ENCODE measurements around the gene GPC5. TPM values are rescaled to one million over a fixed set of nuclear protein-coding genes. Genes with fewer than 3 reads are reported as not detected.

Gene GPC5
- total RNA-seq, 2 experiments from 2014 or later, result not detected

- H3K9me3 Mint-ChIP-seq (ENCODE audit: low read depth), result no peaks in the 10 kb centered on the region
- H3K4me1 Mint-ChIP-seq, result no peaks in the 10 kb centered on the region
- CTCF ChIA-PET, result no interaction called here
- H3K27ac Mint-ChIP-seq, result no peak overlapping the region
- H3K36me3 Mint-ChIP-seq, result no peaks in the 10 kb centered on the region
- DNase-seq (no peak), ATAC-seq (no peak)
- no peaks in the 10 kb centered on the region for H3K27me3 Mint-ChIP-seq
- no peak overlapping the region for H3K4me3 Mint-ChIP-seq
These were observed 219.9 kb downstream of the GPC5 start for GRCh38 chr13:91618315-91618714.

GRCh38 chr13:91620670-91621141 lies 222.3 kb downstream of the GPC5 start:
- no peak for ATAC-seq
- no peaks in the 10 kb centered on the region for H3K36me3 Mint-ChIP-seq

GRCh38 chr13:91621161-91621560 lies 222.7 kb downstream of the GPC5 start:
- H3K27ac Mint-ChIP-seq, result no peak overlapping the region

More at GRCh38 chr13:91620670-91621141, 222.3 kb downstream of the GPC5 start:
- no peaks in the 10 kb centered on the region for H3K27me3 Mint-ChIP-seq
- DNase-seq, result no peak
- H3K4me1 Mint-ChIP-seq, result no peaks in the 10 kb centered on the region
- no peak overlapping the region for H3K4me3 Mint-ChIP-seq
- no peaks in the 10 kb centered on the region for H3K9me3 Mint-ChIP-seq (ENCODE audit: low read depth)
- no peak overlapping the region for H3K27ac Mint-ChIP-seq
- CTCF ChIA-PET, result no interaction called here

GRCh38 chr13:91621963-91622362 lies 223.5 kb downstream of the GPC5 start:
- Mint-ChIP-seq H3K27ac (no peak overlapping the region), H3K4me3 (no peak overlapping the region), H3K9me3 (ENCODE audit: low read depth) (no peaks in the 10 kb centered on the region), H3K4me1 (no peaks in the 10 kb centered on the region), H3K36me3 (no peaks in the 10 kb centered on the region), H3K27me3 (no peaks in the 10 kb centered on the region)
- ATAC-seq (no peak), DNase-seq (no peak)
- CTCF ChIA-PET, result no interaction called here

More at GRCh38 chr13:91621161-91621560, 222.7 kb downstream of the GPC5 start:
- CTCF ChIA-PET, result no interaction called here
- H3K9me3 Mint-ChIP-seq (ENCODE audit: low read depth), result no peaks in the 10 kb centered on the region
- DNase-seq (no peak), ATAC-seq (no peak)
- H3K4me3 Mint-ChIP-seq, result no peak overlapping the region
- no peaks in the 10 kb centered on the region for H3K4me1 Mint-ChIP-seq
- H3K36me3 Mint-ChIP-seq, result no peaks in the 10 kb centered on the region
- no peaks in the 10 kb centered on the region for H3K27me3 Mint-ChIP-seq

GRCh38 chr13:91622778-91623550 lies 224.5 kb downstream of the GPC5 start:
- no peaks in the 10 kb centered on the region for H3K4me1 Mint-ChIP-seq
- H3K27me3 Mint-ChIP-seq, result no peaks in the 10 kb centered on the region
- H3K27ac Mint-ChIP-seq, result no peak overlapping the region
- no peaks in the 10 kb centered on the region for H3K36me3 Mint-ChIP-seq
- no peaks in the 10 kb centered on the region for H3K9me3 Mint-ChIP-seq (ENCODE audit: low read depth)
- ATAC-seq (no peak), DNase-seq (no peak)
- CTCF ChIA-PET, result no interaction called here
- H3K4me3 Mint-ChIP-seq, result no peak overlapping the region

GRCh38 chr13:91627952-91628739 lies 229.7 kb downstream of the GPC5 start:
- DNase-seq (no peak), ATAC-seq (no peak)
- H3K4me1 Mint-ChIP-seq, result no peaks in the 10 kb centered on the region
- CTCF ChIA-PET, result no interaction called here
- H3K27me3 Mint-ChIP-seq, result no peaks in the 10 kb centered on the region
- no peak overlapping the region for H3K4me3 Mint-ChIP-seq
- no peak overlapping the region for H3K27ac Mint-ChIP-seq
- no peaks in the 10 kb centered on the region for H3K36me3 Mint-ChIP-seq
- no peaks in the 10 kb centered on the region for H3K9me3 Mint-ChIP-seq (ENCODE audit: low read depth)

- no peaks in the 10 kb centered on the region for H3K4me1 Mint-ChIP-seq
- no peaks in the 10 kb centered on the region for H3K36me3 Mint-ChIP-seq
- no peak overlapping the region for H3K4me3 Mint-ChIP-seq
- no peak for ATAC-seq
- CTCF ChIA-PET, result no interaction called here
- no peak for DNase-seq
- H3K9me3 Mint-ChIP-seq (ENCODE audit: low read depth), result no peaks in the 10 kb centered on the region
- no peak overlapping the region for H3K27ac Mint-ChIP-seq
- H3K27me3 Mint-ChIP-seq, result no peaks in the 10 kb centered on the region
These were observed 232.5 kb downstream of the GPC5 start for GRCh38 chr13:91630946-91631345.

GRCh38 chr13:91632086-91632485 lies 233.7 kb downstream of the GPC5 start:
- CTCF ChIA-PET, result no interaction called here
- no peak for ATAC-seq
- Mint-ChIP-seq H3K36me3 (no peaks in the 10 kb centered on the region), H3K27me3 (no peaks in the 10 kb centered on the region), H3K9me3 (ENCODE audit: low read depth) (no peaks in the 10 kb centered on the region), H3K27ac (no peak overlapping the region), H3K4me3 (no peak overlapping the region), H3K4me1 (no peaks in the 10 kb centered on the region)
- DNase-seq, result no peak

GRCh38 chr13:91639330-91639729 lies 240.9 kb downstream of the GPC5 start:
- CTCF ChIA-PET, result no interaction called here
- H3K4me3 Mint-ChIP-seq, result no peak overlapping the region
- H3K27me3 Mint-ChIP-seq, result no peaks in the 10 kb centered on the region
- no peak for DNase-seq
- no peaks in the 10 kb centered on the region for H3K36me3 Mint-ChIP-seq
- no peaks in the 10 kb centered on the region for H3K4me1 Mint-ChIP-seq
- H3K27ac Mint-ChIP-seq, result no peak overlapping the region
- ATAC-seq, result no peak
- peaks cover 2% of the 10 kb centered on the region for H3K9me3 Mint-ChIP-seq (ENCODE audit: low read depth)

- CTCF ChIA-PET, result no interaction called here
- Mint-ChIP-seq H3K4me3 (no peak overlapping the region), H3K27me3 (no peaks in the 10 kb centered on the region), H3K36me3 (no peaks in the 10 kb centered on the region), H3K27ac (no peak overlapping the region), H3K9me3 (ENCODE audit: low read depth) (peaks cover 2% of the 10 kb centered on the region), H3K4me1 (no peaks in the 10 kb centered on the region)
- ATAC-seq (no peak), DNase-seq (no peak)
These were observed 245.0 kb downstream of the GPC5 start for GRCh38 chr13:91643394-91643793.

GRCh38 chr13:91644806-91645205 lies 246.4 kb downstream of the GPC5 start:
- CTCF ChIA-PET, result no interaction called here
- H3K27me3 Mint-ChIP-seq, result no peaks in the 10 kb centered on the region
- no peak overlapping the region for H3K27ac Mint-ChIP-seq
- H3K4me1 Mint-ChIP-seq, result no peaks in the 10 kb centered on the region
- H3K9me3 Mint-ChIP-seq (ENCODE audit: low read depth), result no peaks in the 10 kb centered on the region
- no peaks in the 10 kb centered on the region for H3K36me3 Mint-ChIP-seq
- no peak for DNase-seq
- ATAC-seq, result no peak
- H3K4me3 Mint-ChIP-seq, result no peak overlapping the region

- DNase-seq, result no peak
- no peaks in the 10 kb centered on the region for H3K27me3 Mint-ChIP-seq
- CTCF ChIA-PET, result no interaction called here
- no peaks in the 10 kb centered on the region for H3K36me3 Mint-ChIP-seq
- ATAC-seq, result no peak
- no peak overlapping the region for H3K27ac Mint-ChIP-seq
- H3K4me3 Mint-ChIP-seq, result no peak overlapping the region
- no peaks in the 10 kb centered on the region for H3K9me3 Mint-ChIP-seq (ENCODE audit: low read depth)
- H3K4me1 Mint-ChIP-seq, result no peaks in the 10 kb centered on the region
These were observed 249.1 kb downstream of the GPC5 start for GRCh38 chr13:91647361-91647990.

GRCh38 chr13:91648012-91648411 lies 249.6 kb downstream of the GPC5 start:
- no peak overlapping the region for H3K4me3 Mint-ChIP-seq
- H3K27ac Mint-ChIP-seq, result no peak overlapping the region
- no peak for DNase-seq
- no peaks in the 10 kb centered on the region for H3K36me3 Mint-ChIP-seq
- ATAC-seq, result no peak
- H3K4me1 Mint-ChIP-seq, result no peaks in the 10 kb centered on the region
- H3K27me3 Mint-ChIP-seq, result no peaks in the 10 kb centered on the region
- H3K9me3 Mint-ChIP-seq (ENCODE audit: low read depth), result no peaks in the 10 kb centered on the region
- CTCF ChIA-PET, result no interaction called here

- no peaks in the 10 kb centered on the region for H3K36me3 Mint-ChIP-seq
- CTCF ChIA-PET, result no interaction called here
- no peak overlapping the region for H3K27ac Mint-ChIP-seq
These were observed 251.0 kb downstream of the GPC5 start for GRCh38 chr13:91649456-91649855.

More at GRCh38 chr13:91649456-91649855, 251.0 kb downstream of the GPC5 start:
- Mint-ChIP-seq H3K27me3 (no peaks in the 10 kb centered on the region), H3K4me1 (no peaks in the 10 kb centered on the region), H3K9me3 (ENCODE audit: low read depth) (no peaks in the 10 kb centered on the region), H3K4me3 (no peak overlapping the region)
- ATAC-seq (no peak), DNase-seq (no peak)
